ENCODE data around the gene FRAS1.
"Not testable (repeated sequence)": the region's sequence is repeated elsewhere in the genome, so short reads cannot be mapped to it uniquely, and the experiment has no call there.

Gene FRAS1

GRCh38 chr4:78057135-78057599, at the start of gene FRAS1:
TSS of gene FRAS1 (plus strand) at chr4:78057323. CDS start at chr4:78058010, 687 bp downstream.
- DNase-seq = peak; percentile 63

- not testable (repeated sequence) for DNase-seq
These were observed 46.1 kb upstream of the FRAS1 start for GRCh38 chr4:78011003-78011402.

GRCh38 chr4:78014889-78015886, 41.9 kb upstream of the FRAS1 start:
- no peak for DNase-seq

GRCh38 chr4:78018271-78019049, 38.7 kb upstream of the FRAS1 start:
- no peak for DNase-seq

GRCh38 chr4:78019414-78019813, 37.7 kb upstream of the FRAS1 start:
- DNase-seq = no peak

- no peak for DNase-seq
These were observed 36.4 kb upstream of the FRAS1 start for GRCh38 chr4:78020677-78021076.

GRCh38 chr4:78022517-78022916, 34.6 kb upstream of the FRAS1 start:
- no peak for DNase-seq

- no peak for DNase-seq
These were observed 33.0 kb upstream of the FRAS1 start for GRCh38 chr4:78024085-78024484.

GRCh38 chr4:78024576-78025091, 32.5 kb upstream of the FRAS1 start:
- DNase-seq = no peak

- no peak for DNase-seq
These were observed 25.6 kb upstream of the FRAS1 start for GRCh38 chr4:78031417-78031950.

GRCh38 chr4:78032446-78032845, 24.7 kb upstream of the FRAS1 start:
- DNase-seq = no peak

GRCh38 chr4:78032929-78033328, 24.2 kb upstream of the FRAS1 start:
- no peak for DNase-seq

GRCh38 chr4:78033861-78034260, 23.3 kb upstream of the FRAS1 start:
- no peak for DNase-seq

GRCh38 chr4:78038704-78039103, 18.4 kb upstream of the FRAS1 start:
- no peak for DNase-seq

GRCh38 chr4:78039678-78040077, 17.4 kb upstream of the FRAS1 start:
- no peak for DNase-seq

GRCh38 chr4:78040431-78040830, 16.7 kb upstream of the FRAS1 start:
- DNase-seq = no peak

- no peak for DNase-seq
These were observed 9.8 kb upstream of the FRAS1 start for GRCh38 chr4:78047366-78047765.

GRCh38 chr4:78056265-78057129, 626 bp upstream of the FRAS1 start:
- peak; percentile 63 for DNase-seq

- peak; percentile 71 for DNase-seq
These were observed 752 bp downstream of the FRAS1 start for GRCh38 chr4:78057600-78058550.

- DNase-seq = no peak
These were observed 1.7 kb downstream of the FRAS1 start for GRCh38 chr4:78058591-78059523.

Measured in activated effector memory CD4-positive, alpha-beta T cell treated with anti-CD3 and anti-CD28 coated beads, Interleukin-2, amount 50 U/mL, for 16 hours (primary cell).